ENCODE results near the gene CHD9. TPM values are rescaled to one million over a fixed set of nuclear protein-coding genes. Genes with fewer than 3 reads are reported as not detected.

Gene CHD9
- total and polyA plus RNA-seq, 9 of the 15 experiments (the other 6 are each of a cell fraction or from before 2014, with no cell fraction given): 29.0 to 69.3 (median 40.6) TPM

DNA sequence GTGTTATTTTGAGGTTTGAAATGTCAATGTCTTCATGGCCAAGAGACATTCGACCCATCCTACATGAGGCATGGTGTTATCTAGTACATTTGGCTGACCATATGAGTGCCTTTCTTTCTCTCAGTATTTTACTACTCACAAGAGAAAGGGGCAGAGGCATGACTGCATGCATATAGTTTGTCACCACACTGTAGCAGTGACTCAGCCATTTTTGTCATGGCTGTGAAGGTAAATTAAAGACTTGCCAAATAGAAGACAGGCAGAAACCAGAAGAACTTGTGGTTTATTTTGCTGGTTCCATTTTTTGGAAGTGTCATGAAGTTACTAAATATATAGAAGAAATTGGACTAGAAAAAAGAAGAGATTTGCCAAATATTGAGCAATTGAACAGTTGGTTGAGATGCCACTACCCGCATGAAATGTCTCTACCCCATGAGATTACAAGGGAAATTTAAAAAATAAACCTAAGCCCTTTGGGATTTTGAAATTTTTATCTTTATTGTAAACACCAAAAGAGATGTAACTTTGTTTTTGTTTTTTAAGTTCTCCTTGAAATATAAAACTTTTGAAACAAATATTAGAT lies 170.3 kb downstream of the CHD9 start (continued):
- TF ChIP-seq, protein P1, sequence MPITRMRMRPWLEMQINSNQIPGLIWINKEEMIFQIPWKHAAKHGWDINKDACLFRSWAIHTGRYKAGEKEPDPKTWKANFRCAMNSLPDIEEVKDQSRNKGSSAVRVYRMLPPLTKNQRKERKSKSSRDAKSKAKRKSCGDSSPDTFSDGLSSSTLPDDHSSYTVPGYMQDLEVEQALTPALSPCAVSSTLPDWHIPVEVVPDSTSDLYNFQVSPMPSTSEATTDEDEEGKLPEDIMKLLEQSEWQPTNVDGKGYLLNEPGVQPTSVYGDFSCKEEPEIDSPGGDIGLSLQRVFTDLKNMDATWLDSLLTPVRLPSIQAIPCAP (CRISPR knock-in tag; IDR thresholded peaks at IDR 0.05; ENCODE audit: borderline replicate concordance): no peak
- TF ChIP-seq ARNT (IDR thresholded peaks at IDR 0.05) (peak in 1 of 2 experiments; percentile 35; a peak in 1 of 4 replicates), NCOA6 (IDR thresholded peaks at IDR 0.05) (no peak), ZNF589 (CRISPR knock-in tag; IDR thresholded peaks at IDR 0.05; ENCODE audit: low read depth) (no peak), L3MBTL2 (IDR thresholded peaks at IDR 0.05) (peak; percentile 64; the same call in 1 of the 2 replicates), CSDE1 (IDR thresholded peaks at IDR 0.05) (no peak), RHOXF2B (CRISPR knock-in tag; conservative IDR thresholded peaks at IDR 0.05) (no peak), FOS (IDR thresholded peaks at IDR 0.05; ENCODE audit: extremely low read depth, insufficient read length) (no peak), ESRRA (IDR thresholded peaks at IDR 0.05; ENCODE audit: borderline replicate concordance, low read depth) (no peak), ZSCAN29 (IDR thresholded peaks at IDR 0.05) (no peak), KDM4B (IDR thresholded peaks at IDR 0.05; ENCODE audit: borderline replicate concordance in 2 of 2, low read depth in 1 of 2) (no peak), NFIC (IDR thresholded peaks at IDR 0.05) (no peak), CHD4 (IDR thresholded peaks at IDR 0.05; ENCODE audit: insufficient read depth, insufficient replicate concordance, low read depth, low read length, poor library complexity, severe bottlenecking) (no peak), MCM3 (IDR thresholded peaks at IDR 0.05) (no peak)
- TF ChIP-seq, protein P2, sequence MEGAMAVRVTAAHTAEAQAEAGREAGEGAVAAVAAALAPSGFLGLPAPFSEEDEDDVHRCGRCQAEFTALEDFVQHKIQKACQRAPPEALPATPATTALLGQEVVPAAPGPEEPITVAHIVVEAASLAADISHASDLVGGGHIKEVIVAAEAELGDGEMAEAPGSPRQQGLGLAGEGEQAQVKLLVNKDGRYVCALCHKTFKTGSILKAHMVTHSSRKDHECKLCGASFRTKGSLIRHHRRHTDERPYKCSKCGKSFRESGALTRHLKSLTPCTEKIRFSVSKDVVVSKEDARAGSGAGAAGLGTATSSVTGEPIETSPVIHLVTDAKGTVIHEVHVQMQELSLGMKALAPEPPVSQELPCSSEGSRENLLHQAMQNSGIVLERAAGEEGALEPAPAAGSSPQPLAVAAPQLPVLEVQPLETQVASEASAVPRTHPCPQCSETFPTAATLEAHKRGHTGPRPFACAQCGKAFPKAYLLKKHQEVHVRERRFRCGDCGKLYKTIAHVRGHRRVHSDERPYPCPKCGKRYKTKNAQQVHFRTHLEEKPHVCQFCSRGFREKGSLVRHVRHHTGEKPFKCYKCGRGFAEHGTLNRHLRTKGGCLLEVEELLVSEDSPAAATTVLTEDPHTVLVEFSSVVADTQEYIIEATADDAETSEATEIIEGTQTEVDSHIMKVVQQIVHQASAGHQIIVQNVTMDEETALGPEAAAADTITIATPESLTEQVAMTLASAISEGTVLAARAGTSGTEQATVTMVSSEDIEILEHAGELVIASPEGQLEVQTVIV (CRISPR knock-in tag; IDR thresholded peaks at IDR 0.05; ENCODE audit: borderline replicate concordance): no peak
- TF ChIP-seq, protein P3, sequence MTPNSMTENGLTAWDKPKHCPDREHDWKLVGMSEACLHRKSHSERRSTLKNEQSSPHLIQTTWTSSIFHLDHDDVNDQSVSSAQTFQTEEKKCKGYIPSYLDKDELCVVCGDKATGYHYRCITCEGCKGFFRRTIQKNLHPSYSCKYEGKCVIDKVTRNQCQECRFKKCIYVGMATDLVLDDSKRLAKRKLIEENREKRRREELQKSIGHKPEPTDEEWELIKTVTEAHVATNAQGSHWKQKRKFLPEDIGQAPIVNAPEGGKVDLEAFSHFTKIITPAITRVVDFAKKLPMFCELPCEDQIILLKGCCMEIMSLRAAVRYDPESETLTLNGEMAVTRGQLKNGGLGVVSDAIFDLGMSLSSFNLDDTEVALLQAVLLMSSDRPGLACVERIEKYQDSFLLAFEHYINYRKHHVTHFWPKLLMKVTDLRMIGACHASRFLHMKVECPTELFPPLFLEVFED (CRISPR knock-in tag; conservative IDR thresholded peaks at IDR 0.05): no peak
- TF ChIP-seq, protein P4, sequence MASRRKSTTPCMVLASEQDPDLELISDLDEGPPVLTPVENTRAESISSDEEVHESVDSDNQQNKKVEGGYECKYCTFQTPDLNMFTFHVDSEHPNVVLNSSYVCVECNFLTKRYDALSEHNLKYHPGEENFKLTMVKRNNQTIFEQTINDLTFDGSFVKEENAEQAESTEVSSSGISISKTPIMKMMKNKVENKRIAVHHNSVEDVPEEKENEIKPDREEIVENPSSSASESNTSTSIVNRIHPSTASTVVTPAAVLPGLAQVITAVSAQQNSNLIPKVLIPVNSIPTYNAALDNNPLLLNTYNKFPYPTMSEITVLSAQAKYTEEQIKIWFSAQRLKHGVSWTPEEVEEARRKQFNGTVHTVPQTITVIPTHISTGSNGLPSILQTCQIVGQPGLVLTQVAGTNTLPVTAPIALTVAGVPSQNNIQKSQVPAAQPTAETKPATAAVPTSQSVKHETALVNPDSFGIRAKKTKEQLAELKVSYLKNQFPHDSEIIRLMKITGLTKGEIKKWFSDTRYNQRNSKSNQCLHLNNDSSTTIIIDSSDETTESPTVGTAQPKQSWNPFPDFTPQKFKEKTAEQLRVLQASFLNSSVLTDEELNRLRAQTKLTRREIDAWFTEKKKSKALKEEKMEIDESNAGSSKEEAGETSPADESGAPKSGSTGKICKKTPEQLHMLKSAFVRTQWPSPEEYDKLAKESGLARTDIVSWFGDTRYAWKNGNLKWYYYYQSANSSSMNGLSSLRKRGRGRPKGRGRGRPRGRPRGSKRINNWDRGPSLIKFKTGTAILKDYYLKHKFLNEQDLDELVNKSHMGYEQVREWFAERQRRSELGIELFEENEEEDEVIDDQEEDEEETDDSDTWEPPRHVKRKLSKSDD (conservative IDR thresholded peaks at IDR 0.05; ENCODE audit: low read length): no peak
- TF ChIP-seq, protein P5, sequence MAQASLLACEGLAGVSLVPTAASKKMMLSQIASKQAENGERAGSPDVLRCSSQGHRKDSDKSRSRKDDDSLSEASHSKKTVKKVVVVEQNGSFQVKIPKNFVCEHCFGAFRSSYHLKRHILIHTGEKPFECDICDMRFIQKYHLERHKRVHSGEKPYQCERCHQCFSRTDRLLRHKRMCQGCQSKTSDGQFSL (CRISPR knock-in tag; IDR thresholded peaks at IDR 0.05): no peak
- TF ChIP-seq, protein P5 (tag; IDR thresholded peaks at IDR 0.05): no peak
- TF ChIP-seq, protein P6, sequence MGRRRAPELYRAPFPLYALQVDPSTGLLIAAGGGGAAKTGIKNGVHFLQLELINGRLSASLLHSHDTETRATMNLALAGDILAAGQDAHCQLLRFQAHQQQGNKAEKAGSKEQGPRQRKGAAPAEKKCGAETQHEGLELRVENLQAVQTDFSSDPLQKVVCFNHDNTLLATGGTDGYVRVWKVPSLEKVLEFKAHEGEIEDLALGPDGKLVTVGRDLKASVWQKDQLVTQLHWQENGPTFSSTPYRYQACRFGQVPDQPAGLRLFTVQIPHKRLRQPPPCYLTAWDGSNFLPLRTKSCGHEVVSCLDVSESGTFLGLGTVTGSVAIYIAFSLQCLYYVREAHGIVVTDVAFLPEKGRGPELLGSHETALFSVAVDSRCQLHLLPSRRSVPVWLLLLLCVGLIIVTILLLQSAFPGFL (CRISPR knock-in tag; IDR thresholded peaks at IDR 0.05): no peak
